Psoas muscle (tissue), 8 donors: ENCODE measurements around the gene SART1. TPM values are rescaled to one million over a fixed set of nuclear protein-coding genes. Genes with fewer than 3 reads are reported as not detected.

Experiments used
- ATAC-seq, 4 donors: fragments of 200-7000 bp; cut with Tn5 transposase; one replicate each; pipeline ENCODE4 v1.9.1; 2020; ENCODE audit warnings: moderate library complexity in 3 of 4, mild to moderate bottlenecking in 2 of 4
- DNase-seq, 2 donors: peaks; one replicate each; pipeline ENCODE4 v3.0.0-alpha.2; 2020
- H3K27ac ChIP-seq: fragments of 200-600 bp; one replicate; pipeline ENCODE4 v1.8.0; 2022
- H3K27me3 ChIP-seq, 3 donors: fragments of 200-600 bp in 1 of 3; one replicate each; pipeline versions ENCODE4 v1.6.1 to v1.8.0; 2013 to 2022; ENCODE audit warnings: low read length in 2 of 3, mild to moderate bottlenecking in 2 of 3, moderate library complexity in 1 of 3; ENCODE audit not compliant: insufficient read depth in 3 of 3
- H3K36me3 ChIP-seq, 2 donors: fragments of 200-600 bp in 1 of 2; one replicate each; pipeline versions ENCODE4 v1.6.1 to v1.8.0; 2013 to 2022; ENCODE audit warnings: low read depth in 1 of 2, mild to moderate bottlenecking in 1 of 2, moderate library complexity in 1 of 2; ENCODE audit not compliant: insufficient read depth in 1 of 2
- H3K4me1 ChIP-seq: fragments of 200-600 bp; one replicate; pipeline ENCODE4 v1.8.0; 2022
- H3K4me3 ChIP-seq: fragments of 200-600 bp; one replicate; pipeline ENCODE4 v1.8.0; 2022; ENCODE audit warnings: mild to moderate bottlenecking
- H3K9me3 ChIP-seq: fragments of 200-600 bp; one replicate; pipeline ENCODE4 v1.8.0; 2022
- WGBS, 3 donors: extraction: QIAGEN DNeasy Blood & Tissue Kit; methylation state at CpG; one replicate each; pipeline versions ENCODE4 v1.1.6 to v1.1.7; 2013; 5-methylcytosine and 5-hydroxymethylcytosine counted together
- intact Hi-C, 2 donors: fragments of 100-400 bp; cut with DNase I; formaldehyde crosslinking; loops; one replicate each; pipeline versions ENCODE4 v1.11.0 to v1.14.2; 2022
- polyA plus RNA-seq, 3 donors: library from polyadenylated mRNA; stranded (reverse); fragments of 200-250 nt; gene quantifications; one replicate each; pipeline ENCODE4 v1.2.3, GENCODE V29; 2013
- total RNA-seq, 4 donors: library from RNA; stranded (reverse); fragmentation: NEBNext Ultra II Directional in 2 of 4; extraction: Animal tissue kit (Norgen Biotek cat#: 25700) in 2 of 4; gene quantifications; one replicate each; pipeline versions ENCODE4 v1.2.1 to v1.2.4, GENCODE V29; 2021 to 2023
- TF ChIP-seq, protein P1 (sequence below): fragments of 200-600 bp; IDR thresholded peaks from one replicate; pipeline ENCODE4 v1.8.0; 2022; ENCODE audit warnings: antibody characterized with exemption
- donor health status: healthy with polysubstance abuse.
- donor health status: DM: no; HTN: no; CAD: no; lungs with moderate emphysema.
- donor health status: Bipolar disorder and iron deficiency.
- donor health status: healthy.
- donor health status: DM: yes; HTN: yes; CAD: no.
- donor health status: DM: no; HTN: no; CAD: no.
- donor health status: DM: no; HTN: no; CAD: no.
- donor health status: DM: yes; HTN: yes; CAD: no.

SART1 gene
- total and polyA plus RNA-seq, 7 donors, result 36.3 to 58.7 (median 49.2) TPM

DNA sequence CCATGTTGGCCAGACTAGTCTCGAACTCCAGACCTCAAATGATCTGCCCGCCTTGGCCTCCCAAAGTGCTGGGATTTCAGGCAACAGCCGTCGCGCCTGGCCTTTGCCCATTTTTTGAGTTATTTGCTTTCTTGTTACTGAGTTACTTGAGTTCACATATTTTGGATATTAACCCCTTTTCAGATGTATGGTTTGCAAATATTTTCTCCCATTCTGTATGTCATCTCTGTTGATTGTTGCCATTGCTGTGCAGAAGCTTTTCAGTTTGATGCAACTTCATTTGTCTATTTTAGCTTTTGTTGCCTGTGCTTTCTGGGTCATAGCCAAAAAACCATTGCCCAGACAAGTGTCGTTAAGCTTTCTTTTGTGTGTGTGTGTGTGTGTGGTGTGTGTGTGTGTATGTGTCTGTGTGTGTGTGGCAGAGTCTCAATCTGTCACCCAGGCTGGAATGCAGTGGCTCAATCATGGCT, 9.4 kb upstream of the SART1 start:
- Histone ChIP-seq H3K4me1 (no peaks in the 10 kb centered on the region), H3K36me3 (no peaks in the 10 kb centered on the region), H3K27me3 (peaks cover 0 to 5% (median 0%) of the 10 kb centered on the region in 3 donors), H3K9me3 (no peaks in the 10 kb centered on the region), H3K4me3 (no peak overlapping the region), H3K27ac (no peak overlapping the region)
- TF ChIP-seq, protein P1, sequence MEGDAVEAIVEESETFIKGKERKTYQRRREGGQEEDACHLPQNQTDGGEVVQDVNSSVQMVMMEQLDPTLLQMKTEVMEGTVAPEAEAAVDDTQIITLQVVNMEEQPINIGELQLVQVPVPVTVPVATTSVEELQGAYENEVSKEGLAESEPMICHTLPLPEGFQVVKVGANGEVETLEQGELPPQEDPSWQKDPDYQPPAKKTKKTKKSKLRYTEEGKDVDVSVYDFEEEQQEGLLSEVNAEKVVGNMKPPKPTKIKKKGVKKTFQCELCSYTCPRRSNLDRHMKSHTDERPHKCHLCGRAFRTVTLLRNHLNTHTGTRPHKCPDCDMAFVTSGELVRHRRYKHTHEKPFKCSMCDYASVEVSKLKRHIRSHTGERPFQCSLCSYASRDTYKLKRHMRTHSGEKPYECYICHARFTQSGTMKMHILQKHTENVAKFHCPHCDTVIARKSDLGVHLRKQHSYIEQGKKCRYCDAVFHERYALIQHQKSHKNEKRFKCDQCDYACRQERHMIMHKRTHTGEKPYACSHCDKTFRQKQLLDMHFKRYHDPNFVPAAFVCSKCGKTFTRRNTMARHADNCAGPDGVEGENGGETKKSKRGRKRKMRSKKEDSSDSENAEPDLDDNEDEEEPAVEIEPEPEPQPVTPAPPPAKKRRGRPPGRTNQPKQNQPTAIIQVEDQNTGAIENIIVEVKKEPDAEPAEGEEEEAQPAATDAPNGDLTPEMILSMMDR, result no peak
- DNase-seq, result no peak
- intact Hi-C loops, result no loop called here
- no peak for ATAC-seq
- 42 to 50% (median 46%) methylated on average over 6 of the region's 6 CpGs for WGBS, 3 donors

DNA sequence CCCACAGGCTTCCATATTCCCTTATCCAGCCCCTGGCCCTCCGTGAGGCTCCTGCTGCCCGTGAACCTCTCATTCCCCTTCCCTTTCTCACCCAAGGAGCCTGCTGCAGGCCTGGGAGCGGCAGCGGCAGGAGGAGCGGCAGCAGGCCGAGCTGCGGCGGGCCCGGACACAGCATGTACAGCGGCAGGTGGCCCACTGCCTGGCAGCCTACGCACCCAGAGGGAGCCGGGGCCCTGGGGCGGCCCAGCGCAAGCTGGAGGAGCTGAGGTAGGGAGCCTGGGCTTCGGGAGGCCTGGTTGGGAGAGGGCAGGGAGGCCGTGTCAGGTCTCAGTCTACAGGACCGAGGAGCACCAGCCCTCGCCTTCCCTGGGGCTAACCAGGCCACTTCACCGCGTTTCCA, 8.1 kb upstream of the SART1 start:
- Histone ChIP-seq H3K27me3 (peaks cover 0 to 1% (median 0%) of the 10 kb centered on the region in 3 donors), H3K36me3 (no peaks in the 10 kb centered on the region), H3K4me1 (no peaks in the 10 kb centered on the region), H3K27ac (no peak overlapping the region), H3K4me3 (no peak overlapping the region), H3K9me3 (no peaks in the 10 kb centered on the region)
- intact Hi-C loops, result no loop called here
- no peak for DNase-seq
- no peak for ATAC-seq
- WGBS, 3 donors, result 79 to 87% (median 86%) methylated on average over 16 to 20 of the region's 20 CpGs
- TF ChIP-seq, protein P1, result no peak

DNA sequence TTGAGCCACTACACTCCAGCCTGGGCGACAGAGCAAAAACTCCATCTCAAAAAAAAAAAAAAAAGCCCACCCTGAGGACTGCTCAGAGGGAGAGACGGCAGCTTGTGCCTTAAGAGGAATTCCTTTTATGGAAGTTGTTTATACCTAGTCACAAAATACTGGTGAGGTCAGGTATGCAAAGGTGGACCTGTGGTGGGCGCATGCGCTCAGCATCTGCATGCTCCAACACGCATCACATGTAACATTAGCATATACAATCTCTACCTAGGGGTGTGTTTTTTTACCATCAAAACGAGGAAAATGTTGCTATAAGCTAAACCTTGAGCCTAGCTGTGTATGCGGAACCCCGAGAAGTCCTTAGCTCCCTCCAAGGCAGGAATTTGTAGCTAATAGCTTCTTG, 6.8 kb upstream of the SART1 start:
- no peak for DNase-seq
- 70 to 73% (median 73%) methylated on average over 8 of the region's 8 CpGs for WGBS, 3 donors
- H3K4me1 ChIP-seq, result no peaks in the 10 kb centered on the region
- no peaks in the 10 kb centered on the region for H3K9me3 ChIP-seq
- H3K27ac ChIP-seq, result no peak overlapping the region
- no peaks in the 10 kb centered on the region for H3K36me3 ChIP-seq
- ATAC-seq, result no peak
- TF ChIP-seq, protein P1, result no peak
- H3K4me3 ChIP-seq, result no peak overlapping the region
- H3K27me3 ChIP-seq, result peaks cover 0 to 1% (median 0%) of the 10 kb centered on the region in 3 donors
- intact Hi-C loops, result no loop called here

DNA sequence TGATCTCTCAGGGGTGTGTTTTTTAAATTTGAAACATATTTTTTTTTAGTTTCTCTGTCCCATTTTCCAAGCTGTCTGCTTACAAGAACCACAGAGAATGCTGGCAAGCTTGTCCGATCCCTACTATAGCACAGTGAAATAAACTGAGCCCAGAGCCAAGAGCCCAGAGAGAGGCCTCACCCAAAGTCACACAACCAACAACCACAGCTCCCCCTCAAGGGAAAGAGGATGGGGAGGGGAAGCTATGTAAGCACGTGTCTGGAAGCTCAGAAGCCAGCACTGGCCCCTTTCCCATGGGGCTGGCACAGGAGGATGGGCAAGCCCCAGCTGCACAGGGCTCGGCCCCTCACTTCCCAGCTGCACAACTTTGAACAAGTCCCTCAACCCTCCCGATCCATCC, 3.2 kb upstream of the SART1 start:
- peaks cover 0 to 1% (median 0%) of the 10 kb centered on the region in 3 donors for H3K27me3 ChIP-seq
- no peak overlapping the region for H3K4me3 ChIP-seq
- WGBS, 3 donors, result 46 to 59% (median 55%) methylated on average over 4 of the region's 4 CpGs
- no peaks in the 10 kb centered on the region for H3K36me3 ChIP-seq
- DNase-seq, result no peak
- intact Hi-C loops, result no loop called here
- no peak overlapping the region for H3K27ac ChIP-seq
- no peak for ATAC-seq
- TF ChIP-seq, protein P1, result no peak
- no peaks in the 10 kb centered on the region for H3K9me3 ChIP-seq
- peaks cover 10% of the 10 kb centered on the region for H3K4me1 ChIP-seq

DNA sequence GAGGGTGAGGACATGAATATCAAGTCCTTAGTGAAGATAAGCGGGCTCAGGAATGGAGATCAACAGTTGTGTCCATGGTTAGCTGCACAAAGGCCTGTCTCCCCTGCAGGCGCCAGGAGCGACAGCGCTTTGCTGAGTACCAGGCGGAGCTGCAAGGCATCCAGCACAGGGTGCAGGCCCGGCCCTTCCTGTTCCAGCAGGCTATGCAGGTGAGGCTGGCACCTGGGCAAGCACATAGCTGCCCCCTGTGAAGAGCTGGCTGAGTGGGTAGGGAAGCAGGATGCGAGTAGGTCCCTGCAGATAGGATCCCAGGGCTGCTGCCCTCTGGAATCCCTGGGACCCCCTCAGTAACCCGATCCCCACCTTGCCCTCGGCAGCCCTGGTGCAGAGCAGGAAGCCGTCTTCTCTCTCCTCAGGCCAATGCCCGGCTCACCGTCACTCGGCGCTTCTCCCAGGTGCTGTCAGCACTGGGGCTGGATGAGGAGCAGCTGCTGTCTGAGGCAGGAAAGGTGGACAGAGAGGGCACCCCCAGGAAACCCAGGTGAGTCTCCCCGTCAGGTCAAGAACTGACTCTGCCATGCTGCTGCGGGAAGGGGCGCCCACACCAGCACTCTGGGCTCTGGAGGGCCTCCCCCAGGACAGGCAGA, 2.6 kb upstream of the SART1 start:
- no peak for DNase-seq
- Histone ChIP-seq H3K36me3 (peaks cover 0 to 2% of the 10 kb centered on the region in 2 donors), H3K4me3 (no peak overlapping the region), H3K4me1 (peaks cover 15% of the 10 kb centered on the region), H3K27me3 (peaks cover 0 to 1% (median 0%) of the 10 kb centered on the region in 3 donors), H3K27ac (no peak overlapping the region), H3K9me3 (no peaks in the 10 kb centered on the region)
- TF ChIP-seq, protein P1, result no peak
- ATAC-seq, result no peak
- intact Hi-C loops, result no loop called here
- 64 to 70% (median 66%) methylated on average over 17 of the region's 17 CpGs for WGBS, 3 donors
